SK-N-SH treated with all-trans-retinoic acid at 6 μM for 48 hours (cell line): Measurements from ENCODE around the gene RBFOX2.
"Not testable (repeated sequence)": the region's sequence is repeated elsewhere in the genome, so short reads cannot be mapped to it uniquely, and the experiment has no call there.

ENCODE experiments used
- SNAI2 ChIP-seq: fragments of 250-450 bp; sonication (Bioruptor Pico); IDR thresholded peaks from 2 replicates; pipeline ENCODE4 v1.5.0; 2020; ENCODE audit warnings: mild to moderate bottlenecking, moderate library complexity
- TCF4 ChIP-seq: fragments of 250-450 bp; sonication (Bioruptor Pico); IDR thresholded peaks from 2 replicates; pipeline ENCODE4 v1.8.0; 2021; ENCODE audit warnings: mild to moderate bottlenecking, moderate library complexity, borderline replicate concordance

DNA sequence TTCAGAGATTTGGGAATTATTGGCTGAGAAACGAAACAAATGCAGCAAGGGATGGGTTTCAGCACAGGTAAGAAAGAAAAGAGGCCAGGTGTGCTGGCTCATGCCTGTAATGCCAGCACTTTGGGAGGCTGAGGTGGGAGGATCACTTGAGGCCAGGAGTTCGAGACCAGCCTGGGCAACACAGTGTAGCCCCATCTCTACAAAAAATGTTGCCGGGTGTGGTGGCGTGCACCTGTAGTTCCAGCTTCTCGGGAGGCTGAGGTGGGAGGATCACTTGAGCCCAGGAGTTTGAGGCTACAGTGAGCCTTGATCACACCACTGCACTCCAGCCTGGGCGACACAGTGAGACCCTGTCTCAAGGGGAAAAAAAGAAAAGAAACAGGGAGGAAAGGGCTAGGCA, 290.7 kb downstream of the RBFOX2 start:
- TF ChIP-seq SNAI2; TCF4 (CRISPR knock-in tag): not testable (repeated sequence)
